Central memory CD8-positive, alpha-beta T cell (primary cell): ENCODE measurements around the gene SPTAN1.
"Not testable (repeated sequence)": the region's sequence is repeated elsewhere in the genome, so short reads cannot be mapped to it uniquely, and the experiment has no call there.

Source experiments
- ATAC-seq: fragments of 150-1000 bp; cut with Tn5 transposase; replicated peaks from 2 replicates; pipeline ENCODE4 v1.10.0; 2022; ENCODE audit warnings: mild to moderate bottlenecking, moderate FRiP score, moderate number of reproducible peaks; ENCODE audit not compliant: poor library complexity, severe bottlenecking; ENCODE audit errors: extremely low read depth
- DNase-seq, 2 donors: peaks; one replicate each; pipeline ENCODE4 v3.0.0; 2021; ENCODE audit warnings: low spot score in 2 of 2
- H3K27ac Mint-ChIP-seq: one replicate; pipeline ENCODE4 v1.8.0; 2022; ENCODE audit warnings: low read depth, mild to moderate bottlenecking, moderate library complexity, mixed read lengths
- H3K27me3 Mint-ChIP-seq: one replicate; pipeline ENCODE4 v1.8.0; 2022; ENCODE audit warnings: mixed read lengths
- H3K36me3 Mint-ChIP-seq: one replicate; pipeline ENCODE4 v1.8.0; 2022; ENCODE audit warnings: mild to moderate bottlenecking, moderate library complexity, mixed read lengths; ENCODE audit not compliant: insufficient read depth
- H3K4me1 Mint-ChIP-seq: one replicate; pipeline ENCODE4 v1.8.0; 2022; ENCODE audit warnings: mixed read lengths
- H3K4me3 Mint-ChIP-seq: one replicate; pipeline ENCODE4 v1.8.0; 2022; ENCODE audit warnings: mild to moderate bottlenecking, moderate library complexity, mixed read lengths
- H3K9me3 Mint-ChIP-seq: one replicate; pipeline ENCODE4 v1.8.0; 2022; ENCODE audit warnings: mixed read lengths

Gene SPTAN1

DNA sequence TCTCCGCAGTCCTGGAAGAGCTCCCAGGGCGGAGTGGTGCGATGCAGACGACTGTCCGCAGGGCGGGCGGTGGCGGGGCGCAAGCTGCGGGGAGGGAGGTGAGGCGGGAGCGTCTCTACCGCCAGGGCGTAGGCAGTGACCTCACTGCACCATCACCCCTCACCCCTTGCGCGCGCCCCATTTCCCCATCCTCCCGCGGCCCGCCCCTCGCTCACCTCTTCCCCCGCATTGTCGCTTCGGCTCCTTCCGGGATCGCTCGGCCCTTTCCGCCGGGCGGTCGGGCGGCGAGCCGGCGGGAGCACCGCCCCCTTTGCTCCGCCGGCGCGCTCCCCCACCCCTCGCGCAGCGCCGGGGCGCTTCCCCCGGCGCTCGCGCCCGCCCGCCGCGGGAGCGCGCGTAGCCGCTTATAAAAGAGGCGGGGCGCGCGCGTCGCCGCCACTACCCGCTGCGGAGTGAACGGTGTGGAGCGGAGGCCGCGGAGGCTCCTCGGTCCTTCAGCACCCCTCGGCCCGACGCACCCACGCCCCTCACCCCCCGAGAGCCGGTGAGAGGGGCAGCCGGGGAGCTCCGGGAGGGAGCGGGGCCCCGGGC lies at the start of gene SPTAN1:
Gene SPTAN1 (plus strand): TSS at position 435 of the 591 bp plus-strand sequence. CDS start 14,154 bp downstream, outside the sequence.
- no peaks in the 10 kb centered on the region for H3K27me3 Mint-ChIP-seq
- no peaks in the 10 kb centered on the region for H3K36me3 Mint-ChIP-seq
- DNase-seq (peak; percentile 92), ATAC-seq (peak; percentile 72)
- no peak within 1 kb of the TSS for H3K4me3 Mint-ChIP-seq
- no peak within 1 kb of the TSS for H3K27ac Mint-ChIP-seq
- H3K4me1 Mint-ChIP-seq = peaks cover 25% of the 10 kb centered on the region
- H3K9me3 Mint-ChIP-seq = no peaks in the 10 kb centered on the region

- not testable (repeated sequence) for DNase-seq, ATAC-seq, H3K27ac Mint-ChIP-seq, H3K27me3 Mint-ChIP-seq, H3K9me3 Mint-ChIP-seq
- Mint-ChIP-seq H3K4me3 (peak overlapping the region; percentile 99), H3K36me3 (peaks cover 22% of the 10 kb centered on the region), H3K4me1 (peaks cover 16% of the 10 kb centered on the region)
These were observed 49.0 kb upstream of the SPTAN1 start for GRCh38 chr9:128503415-128503825.

DNA sequence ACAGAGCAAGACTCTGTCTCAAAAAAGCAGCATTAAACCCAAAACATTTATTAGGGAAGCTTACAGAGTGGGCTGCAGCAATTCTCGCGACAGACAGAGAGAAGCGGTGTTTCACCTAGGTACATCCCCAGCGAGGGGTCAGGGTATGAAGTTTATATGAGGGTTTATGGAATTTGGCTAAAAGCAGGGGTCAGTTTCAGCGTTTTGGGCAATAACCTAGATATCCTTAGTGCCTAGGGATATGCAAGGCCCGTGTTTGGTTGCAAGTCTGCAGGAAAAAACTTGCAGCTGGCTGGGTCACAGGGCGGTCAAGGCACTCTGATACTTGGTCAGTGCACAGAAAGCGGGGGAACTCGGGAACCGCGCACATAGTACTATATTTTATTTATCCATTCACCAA lies 48.5 kb upstream of the SPTAN1 start:
- H3K27ac Mint-ChIP-seq = peak overlapping the region; percentile 97

GRCh38 chr9:128504485-128505413 lies 47.6 kb upstream of the SPTAN1 start, which contains the start of gene GLE1:
Gene GLE1 (plus strand): TSS chr9:128504719. CDS start chr9:128504806, 87 bp downstream.
- H3K9me3 Mint-ChIP-seq = no peaks in the 10 kb centered on the region
- DNase-seq (peak; percentile 91 to 96), ATAC-seq (peak; percentile 93)
- H3K36me3 Mint-ChIP-seq = peaks cover 29% of the 10 kb centered on the region
- peaks cover 16% of the 10 kb centered on the region for H3K4me1 Mint-ChIP-seq
- peak within 1 kb of the TSS; percentile 97 for H3K27ac Mint-ChIP-seq
- H3K27me3 Mint-ChIP-seq = no peaks in the 10 kb centered on the region
- peak within 1 kb of the TSS; percentile 99 for H3K4me3 Mint-ChIP-seq

More for the DNA sequence above, 48.5 kb upstream of the SPTAN1 start:
- DNase-seq = no peak
- peaks cover 25% of the 10 kb centered on the region for H3K36me3 Mint-ChIP-seq
- no peaks in the 10 kb centered on the region for H3K27me3 Mint-ChIP-seq
- no peaks in the 10 kb centered on the region for H3K9me3 Mint-ChIP-seq
- peak overlapping the region; percentile 99 for H3K4me3 Mint-ChIP-seq
- peaks cover 16% of the 10 kb centered on the region for H3K4me1 Mint-ChIP-seq
- ATAC-seq = no peak

DNA sequence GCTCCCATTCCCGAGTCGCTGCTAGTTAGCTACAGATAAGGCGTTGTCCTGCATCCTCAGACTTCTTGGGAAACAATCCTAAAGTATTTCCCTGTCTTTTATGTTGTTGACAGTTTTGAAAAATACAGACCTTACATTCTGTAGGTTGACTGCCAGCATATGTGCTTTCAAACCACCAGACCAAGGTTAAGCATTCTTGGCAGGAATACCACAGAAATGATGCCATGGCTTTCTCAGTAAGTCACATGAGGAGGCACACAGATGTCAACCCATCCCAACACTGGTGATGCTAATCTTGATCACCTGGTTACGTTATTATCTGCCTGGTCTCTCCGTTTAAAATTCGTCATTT lies 47.0 kb upstream of the SPTAN1 start:
- peak overlapping the region; percentile 99 for H3K4me3 Mint-ChIP-seq
- peak overlapping the region; percentile 97 for H3K27ac Mint-ChIP-seq
- H3K27me3 Mint-ChIP-seq = no peaks in the 10 kb centered on the region
- DNase-seq (no peak), ATAC-seq (no peak)
- H3K9me3 Mint-ChIP-seq = no peaks in the 10 kb centered on the region
- peaks cover 16% of the 10 kb centered on the region for H3K4me1 Mint-ChIP-seq
- peaks cover 27% of the 10 kb centered on the region for H3K36me3 Mint-ChIP-seq

- Mint-ChIP-seq H3K36me3 (peaks cover 26% of the 10 kb centered on the region), H3K4me3 (peak overlapping the region; percentile 99), H3K4me1 (peaks cover 16% of the 10 kb centered on the region)
- not testable (repeated sequence) for H3K27me3 Mint-ChIP-seq, ATAC-seq, H3K9me3 Mint-ChIP-seq, H3K27ac Mint-ChIP-seq, DNase-seq
These were observed 46.5 kb upstream of the SPTAN1 start for GRCh38 chr9:128505906-128506305.

- H3K9me3 Mint-ChIP-seq = no peaks in the 10 kb centered on the region
- peaks cover 63% of the 10 kb centered on the region for H3K36me3 Mint-ChIP-seq
- DNase-seq (no peak), ATAC-seq (no peak)
- H3K27ac Mint-ChIP-seq = no peak overlapping the region
- no peaks in the 10 kb centered on the region for H3K27me3 Mint-ChIP-seq
- H3K4me1 Mint-ChIP-seq = peaks cover 8% of the 10 kb centered on the region
- H3K4me3 Mint-ChIP-seq = no peak overlapping the region
These were observed 39.6 kb upstream of the SPTAN1 start for GRCh38 chr9:128512820-128513219.

GRCh38 chr9:128521956-128522355 lies 30.4 kb upstream of the SPTAN1 start:
- no peak for DNase-seq
- H3K27ac Mint-ChIP-seq = peak overlapping the region; percentile 77
- no peak for ATAC-seq
- H3K36me3 Mint-ChIP-seq = peaks cover 73% of the 10 kb centered on the region
- H3K4me3 Mint-ChIP-seq = no peak overlapping the region
- no peaks in the 10 kb centered on the region for H3K4me1 Mint-ChIP-seq
- H3K9me3 Mint-ChIP-seq = no peaks in the 10 kb centered on the region
- H3K27me3 Mint-ChIP-seq = no peaks in the 10 kb centered on the region

DNA sequence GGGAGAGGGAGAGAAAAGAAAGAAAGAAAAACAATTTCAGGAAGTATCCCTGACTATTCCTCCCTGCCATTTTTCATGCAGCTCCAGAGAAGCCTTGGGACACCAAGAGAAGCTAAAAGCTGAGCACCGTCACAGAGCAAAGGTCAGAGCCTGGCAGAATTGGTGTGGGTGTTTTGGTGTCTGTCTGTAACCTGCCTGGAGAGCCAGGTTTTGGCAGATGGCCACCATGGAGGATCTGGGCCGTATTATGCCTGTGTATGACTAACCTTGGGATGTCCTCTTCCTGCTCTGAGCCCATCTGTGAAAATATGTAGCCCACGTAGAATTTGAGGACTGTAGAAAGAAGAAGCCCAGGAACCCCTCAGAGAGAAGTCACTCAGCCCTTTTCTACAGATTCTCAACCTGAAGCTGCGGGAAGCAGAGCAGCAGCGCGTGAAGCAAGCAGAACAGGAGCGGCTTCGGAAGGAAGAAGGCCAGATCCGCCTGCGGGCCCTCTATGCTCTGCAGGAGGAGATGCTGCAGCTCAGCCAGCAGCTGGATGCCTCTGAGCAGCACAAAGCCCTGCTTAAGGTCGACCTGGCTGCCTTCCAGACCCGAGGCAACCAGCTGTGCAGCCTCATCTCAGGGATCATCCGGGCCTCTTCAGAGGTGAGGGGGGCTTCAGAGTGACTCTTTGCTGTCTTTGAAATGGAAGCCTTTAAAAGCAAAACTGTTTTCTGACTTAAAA lies 29.0 kb upstream of the SPTAN1 start:
- H3K27ac Mint-ChIP-seq = no peak overlapping the region
- no peak for ATAC-seq
- no peaks in the 10 kb centered on the region for H3K9me3 Mint-ChIP-seq
- peaks cover 73% of the 10 kb centered on the region for H3K36me3 Mint-ChIP-seq
- no peak for DNase-seq
- H3K4me3 Mint-ChIP-seq = no peak overlapping the region
- H3K4me1 Mint-ChIP-seq = no peaks in the 10 kb centered on the region
- H3K27me3 Mint-ChIP-seq = no peaks in the 10 kb centered on the region

DNA sequence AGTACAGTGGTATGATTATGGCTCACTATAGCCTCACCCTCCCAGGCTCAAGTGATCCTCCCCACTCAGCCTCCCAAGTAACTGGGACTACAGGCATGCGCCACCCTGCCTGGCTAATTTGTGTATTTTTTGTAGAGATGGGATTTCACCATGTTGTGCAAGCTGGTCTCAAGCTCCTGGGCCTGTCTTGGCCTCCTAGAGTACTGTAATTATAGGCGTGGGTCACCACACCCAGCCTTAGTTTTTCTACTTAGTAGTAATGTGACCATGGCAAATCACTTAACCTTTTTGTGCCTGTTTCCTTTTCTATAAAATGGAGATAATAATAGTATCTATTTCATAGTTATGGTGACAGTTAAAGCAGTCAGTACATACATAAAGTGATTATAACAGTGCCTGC lies 25.7 kb upstream of the SPTAN1 start:
- Mint-ChIP-seq H3K36me3 (peaks cover 84% of the 10 kb centered on the region), H3K27ac (no peak overlapping the region), H3K27me3 (no peaks in the 10 kb centered on the region), H3K4me3 (no peak overlapping the region), H3K4me1 (no peaks in the 10 kb centered on the region), H3K9me3 (no peaks in the 10 kb centered on the region)
- ATAC-seq (no peak), DNase-seq (no peak)

- DNase-seq = no peak
- no peak overlapping the region for H3K4me3 Mint-ChIP-seq
- H3K9me3 Mint-ChIP-seq = no peaks in the 10 kb centered on the region
- H3K36me3 Mint-ChIP-seq = peaks cover 83% of the 10 kb centered on the region
- H3K27ac Mint-ChIP-seq = no peak overlapping the region
- ATAC-seq = no peak
- no peaks in the 10 kb centered on the region for H3K27me3 Mint-ChIP-seq
- no peaks in the 10 kb centered on the region for H3K4me1 Mint-ChIP-seq
These were observed 23.8 kb upstream of the SPTAN1 start for GRCh38 chr9:128528445-128529160.

DNA sequence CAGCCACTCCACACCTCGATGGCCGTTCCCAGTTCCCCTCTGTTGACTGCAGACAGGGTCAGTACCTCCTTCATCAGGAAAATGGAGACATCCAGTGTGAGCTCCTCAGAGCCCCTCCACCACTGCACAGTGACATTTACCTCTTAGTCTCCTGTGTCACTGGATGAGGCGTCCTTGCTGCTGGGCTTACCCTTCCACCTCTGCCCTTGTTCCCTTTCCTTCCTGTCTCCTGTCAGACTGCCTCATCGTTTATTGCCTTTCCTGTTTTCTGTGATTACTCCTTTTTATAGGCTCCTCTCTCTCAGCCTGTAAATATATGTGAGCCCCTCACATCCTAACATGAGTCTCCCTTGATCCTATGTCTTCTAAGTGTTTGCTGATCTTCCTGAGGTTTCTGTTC lies 23.2 kb upstream of the SPTAN1 start:
- H3K4me3 Mint-ChIP-seq = no peak overlapping the region
- ATAC-seq = no peak
- no peak overlapping the region for H3K27ac Mint-ChIP-seq
- H3K27me3 Mint-ChIP-seq = no peaks in the 10 kb centered on the region
- H3K36me3 Mint-ChIP-seq = peaks cover 81% of the 10 kb centered on the region
- H3K4me1 Mint-ChIP-seq = no peaks in the 10 kb centered on the region
- H3K9me3 Mint-ChIP-seq = no peaks in the 10 kb centered on the region
- DNase-seq = no peak
